B cell (primary cell): ENCODE data around the gene PRR14.

Source experiments
- CTCF ChIP-seq: fragments of 200-600 bp; IDR thresholded peaks from one replicate; pipeline ENCODE4 v1.8.0; 2022; ENCODE audit warnings: antibody characterized with exemption, mild to moderate bottlenecking
- EZH2 ChIP-seq: IDR thresholded peaks from 2 replicates; pipeline ENCODE4 v1.6.1; 2012; ENCODE audit warnings: borderline replicate concordance, low read depth, mild to moderate bottlenecking, moderate library complexity, low read length; ENCODE audit not compliant: insufficient read depth, poor library complexity, severe bottlenecking

- TF ChIP-seq CTCF, result no peak
- TF ChIP-seq EZH2, result no peak
Measured at GRCh38 chr16:30700971-30701370, 50.2 kb downstream of the PRR14 start.
